Aorta (tissue), 5 donors: ENCODE results near the gene ELMO1. TPM values are rescaled to one million over a fixed set of nuclear protein-coding genes. Genes with fewer than 3 reads are reported as not detected.

Experiments used
- ATAC-seq: fragments of 200-7000 bp; cut with Tn5 transposase; one replicate; pipeline ENCODE4 v1.9.1; 2022; ENCODE audit warnings: moderate library complexity; ENCODE audit not compliant: low FRiP score
- DNase-seq, 2 donors: peaks; one replicate each; pipeline ENCODE4 v3.0.0-alpha.2; 2020
- H3K27ac ChIP-seq, 2 donors: one replicate each; pipeline ENCODE4 v1.5.1; 2013; ENCODE audit warnings: low read length in 2 of 2, mild to moderate bottlenecking in 2 of 2, moderate library complexity in 2 of 2, control low read depth in 1 of 2, inconsistent platforms in 1 of 2, low read depth in 1 of 2
- H3K27me3 ChIP-seq, 2 donors: one replicate each; pipeline ENCODE4 v1.6.1; 2013; ENCODE audit warnings: control low read depth in 1 of 2, low read length in 1 of 2, mild to moderate bottlenecking in 1 of 2, moderate library complexity in 1 of 2; ENCODE audit not compliant: insufficient read depth in 2 of 2, control insufficient read depth in 1 of 2
- H3K36me3 ChIP-seq, 2 donors: one replicate each; pipeline ENCODE4 v1.6.1; 2013; ENCODE audit warnings: control low read depth in 1 of 2, low read length in 1 of 2, mild to moderate bottlenecking in 1 of 2; ENCODE audit not compliant: insufficient read depth in 2 of 2, control insufficient read depth in 1 of 2
- H3K4me1 ChIP-seq, 2 donors: one replicate each; pipeline ENCODE4 v1.6.1; 2013; ENCODE audit warnings: low read length in 2 of 2, control low read depth in 1 of 2, mild to moderate bottlenecking in 1 of 2, moderate library complexity in 1 of 2; ENCODE audit not compliant: insufficient read depth in 2 of 2, control insufficient read depth in 1 of 2
- H3K4me3 ChIP-seq, 2 donors: one replicate each; pipeline ENCODE4 v1.5.1; 2013; ENCODE audit warnings: low read length in 2 of 2, control low read depth in 1 of 2, mild to moderate bottlenecking in 1 of 2
- H3K9me3 ChIP-seq: one replicate; pipeline ENCODE4 v1.6.1; 2013; ENCODE audit warnings: mild to moderate bottlenecking, low read length; ENCODE audit not compliant: control insufficient read depth
- WGBS, 2 donors: extraction: QIAGEN DNeasy Blood & Tissue Kit; methylation state at CpG; one replicate each; pipeline ENCODE4 v1.1.7; 2013; 5-methylcytosine and 5-hydroxymethylcytosine counted together
- intact Hi-C, 2 donors: fragments of 100-400 bp; cut with DNase I; formaldehyde crosslinking; loops; one replicate each; pipeline versions ENCODE4 v1.14.2 to v1.15.0; 2022
- polyA plus RNA-seq, 2 donors: library from polyadenylated mRNA; stranded (reverse); fragments of 200-250 nt; gene quantifications; one replicate each; pipeline ENCODE4 v1.2.3, GENCODE V29; 2013
- total RNA-seq, 2 donors: library from RNA; stranded (reverse); fragmentation: NEBNext Ultra II Directional; extraction: Animal tissue kit (Norgen Biotek cat#: 25700); gene quantifications; one replicate each; pipeline ENCODE4 v1.2.1, GENCODE V29; 2021
- donor health status: healthy with polysubstance abuse.
- donor health status: Bipolar disorder and iron deficiency.
- donor health status: DM: no; HTN: no; CAD: no.
- donor health status: DM: no; HTN: no; CAD: no.
- donor health status: DM: yes; HTN: yes; CAD: no.

Gene ELMO1
- total and polyA plus RNA-seq, 4 donors = 1.8 to 86.9 (median 24.8) TPM

- no peaks in the 10 kb centered on the region for H3K9me3 ChIP-seq
- H3K27me3 ChIP-seq = no peaks in the 10 kb centered on the region
- WGBS, 2 donors = 39 to 42% methylated on average over 5 of the region's 5 CpGs
- ATAC-seq (peak; percentile 37), DNase-seq (no peak)
- H3K36me3 ChIP-seq = no peaks in the 10 kb centered on the region
- H3K27ac ChIP-seq = no peak overlapping the region
- H3K4me1 ChIP-seq = no peaks in the 10 kb centered on the region
- H3K4me3 ChIP-seq = no peak overlapping the region
- intact Hi-C loops = no loop called here
These were observed 162.8 kb downstream of the ELMO1 start for GRCh38 chr7:37285706-37286453.

DNA sequence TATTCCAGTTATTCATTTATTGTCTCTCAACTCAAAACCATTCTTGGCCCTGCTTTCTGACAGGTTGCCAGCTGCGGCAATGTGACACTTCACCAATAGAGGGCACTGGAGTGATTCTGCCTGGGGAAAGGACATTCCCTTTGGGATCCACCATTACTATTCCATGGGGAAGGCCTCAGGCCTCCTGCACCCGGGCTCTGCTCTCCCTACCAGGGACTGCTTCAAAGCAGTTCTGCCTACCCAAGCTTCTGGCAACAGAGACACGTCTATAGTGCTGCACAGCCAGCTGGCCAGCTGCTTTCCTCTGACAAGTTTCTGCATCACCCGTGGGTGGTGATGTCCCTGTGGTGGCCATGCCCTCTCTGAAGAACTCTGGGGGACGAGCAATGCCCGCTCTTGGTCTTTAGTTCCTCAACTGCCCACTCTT lies 163.8 kb downstream of the ELMO1 start:
- Histone ChIP-seq H3K27me3 (no peaks in the 10 kb centered on the region), H3K27ac (no peak overlapping the region), H3K36me3 (no peaks in the 10 kb centered on the region), H3K9me3 (no peaks in the 10 kb centered on the region), H3K4me1 (no peaks in the 10 kb centered on the region), H3K4me3 (no peak overlapping the region)
- WGBS, 2 donors = 79% methylated on average over 6 of the region's 6 CpGs
- ATAC-seq (peak; percentile 73), DNase-seq (peak; percentile 63 to 78)
- intact Hi-C loops = no loop called here

GRCh38 chr7:37284285-37284684 lies 164.4 kb downstream of the ELMO1 start:
- ATAC-seq (peak; percentile 23), DNase-seq (no peak)
- Histone ChIP-seq H3K9me3 (no peaks in the 10 kb centered on the region), H3K27me3 (no peaks in the 10 kb centered on the region), H3K4me3 (no peak overlapping the region), H3K27ac (no peak overlapping the region), H3K36me3 (no peaks in the 10 kb centered on the region), H3K4me1 (no peaks in the 10 kb centered on the region)
- WGBS, 2 donors = 86 to 94% methylated on average over 4 of the region's 4 CpGs
- intact Hi-C loops = no loop called here

GRCh38 chr7:37283716-37284115 lies 164.9 kb downstream of the ELMO1 start:
- Histone ChIP-seq H3K4me3 (no peak overlapping the region), H3K27me3 (no peaks in the 10 kb centered on the region), H3K36me3 (no peaks in the 10 kb centered on the region), H3K4me1 (no peaks in the 10 kb centered on the region), H3K27ac (no peak overlapping the region), H3K9me3 (no peaks in the 10 kb centered on the region)
- 94 to 95% methylated on average over 4 of the region's 4 CpGs for WGBS, 2 donors
- DNase-seq (no peak), ATAC-seq (no peak)
- intact Hi-C loops = no loop called here

- H3K4me3 ChIP-seq = no peak overlapping the region
- H3K27me3 ChIP-seq = no peaks in the 10 kb centered on the region
- DNase-seq = no peak
- H3K36me3 ChIP-seq = no peaks in the 10 kb centered on the region
- ATAC-seq = no peak
- H3K27ac ChIP-seq = no peak overlapping the region
- H3K9me3 ChIP-seq = no peaks in the 10 kb centered on the region
- intact Hi-C loops = no loop called here
- no peaks in the 10 kb centered on the region for H3K4me1 ChIP-seq
- WGBS, 2 donors = 67 to 69% methylated on average over 3 of the region's 3 CpGs
These were observed 165.7 kb downstream of the ELMO1 start for GRCh38 chr7:37282927-37283326.

- Histone ChIP-seq H3K4me3 (no peak overlapping the region), H3K9me3 (no peaks in the 10 kb centered on the region), H3K36me3 (no peaks in the 10 kb centered on the region), H3K27ac (no peak overlapping the region), H3K27me3 (no peaks in the 10 kb centered on the region), H3K4me1 (no peaks in the 10 kb centered on the region)
- WGBS, 2 donors = 89 to 91% methylated on average over 4 of the region's 4 CpGs
- no peak for ATAC-seq
- DNase-seq = no peak
- intact Hi-C loops = no loop called here
These were observed 166.6 kb downstream of the ELMO1 start for GRCh38 chr7:37282093-37282444.

DNA sequence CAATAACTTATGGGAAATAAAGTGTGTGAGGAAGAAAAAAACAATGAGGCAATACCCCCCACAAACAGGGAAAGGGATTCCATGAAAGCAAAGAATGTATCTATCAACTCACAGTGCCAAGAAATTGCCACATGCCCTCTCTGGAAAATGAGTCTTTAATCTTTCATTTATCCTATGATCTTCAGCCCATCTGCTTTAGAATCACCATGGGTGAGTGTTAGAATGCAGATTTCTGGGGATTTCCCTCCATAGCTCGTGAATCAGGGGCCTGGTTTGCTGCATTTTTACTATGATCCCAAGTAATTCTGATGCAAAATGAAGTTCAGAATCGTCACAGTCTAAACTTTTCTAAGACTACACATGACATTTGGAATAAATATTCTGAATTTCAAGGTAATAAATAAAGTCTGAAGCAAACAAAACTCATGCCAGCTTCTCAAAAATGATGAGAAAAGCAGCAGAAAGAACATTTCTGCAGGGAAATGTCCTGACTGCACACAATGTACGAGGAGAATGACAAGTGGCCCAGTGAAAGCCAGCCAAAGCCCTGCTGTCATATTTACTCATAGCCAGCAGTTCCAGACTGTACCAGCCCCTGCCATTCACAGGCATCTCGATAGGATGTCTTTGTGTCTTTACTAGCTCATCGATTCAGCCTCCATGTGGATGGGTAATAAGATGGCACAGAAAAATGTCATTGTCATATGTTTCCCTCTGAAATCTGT lies 167.1 kb downstream of the ELMO1 start:
- 71 to 73% methylated on average over 5 of the region's 5 CpGs for WGBS, 2 donors
- no peak for ATAC-seq
- no peaks in the 10 kb centered on the region for H3K27me3 ChIP-seq
- intact Hi-C loops = no loop called here
- no peaks in the 10 kb centered on the region for H3K4me1 ChIP-seq
- DNase-seq = no peak
- no peak overlapping the region for H3K4me3 ChIP-seq
- no peaks in the 10 kb centered on the region for H3K9me3 ChIP-seq
- no peaks in the 10 kb centered on the region for H3K36me3 ChIP-seq
- no peak overlapping the region for H3K27ac ChIP-seq

DNA sequence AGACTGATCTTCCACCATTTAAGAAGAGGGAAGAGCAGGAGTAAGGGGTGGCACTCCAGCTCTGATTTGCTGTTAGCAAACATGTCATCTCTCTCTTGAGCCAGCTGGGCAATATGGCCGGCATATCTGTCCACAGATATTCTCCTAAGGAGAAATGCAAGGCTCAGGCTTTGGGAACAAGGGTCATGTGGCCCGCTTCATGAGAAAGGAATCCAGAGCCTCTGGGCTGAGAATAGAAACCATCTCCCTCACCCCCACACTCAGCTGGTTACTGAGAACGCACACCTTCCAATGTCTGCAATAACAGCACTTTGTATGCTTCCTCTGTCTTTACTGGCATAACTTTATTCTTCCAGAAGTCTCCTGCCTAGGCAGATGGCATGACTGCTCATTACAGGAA lies 171.2 kb downstream of the ELMO1 start:
- H3K36me3 ChIP-seq = no peaks in the 10 kb centered on the region
- intact Hi-C loops = no loop called here
- H3K4me3 ChIP-seq = no peak overlapping the region
- H3K27ac ChIP-seq = no peak overlapping the region
- H3K4me1 ChIP-seq = no peaks in the 10 kb centered on the region
- no peaks in the 10 kb centered on the region for H3K9me3 ChIP-seq
- ATAC-seq (no peak), DNase-seq (no peak)
- WGBS, 2 donors = 88 to 90% methylated on average over 3 of the region's 3 CpGs
- H3K27me3 ChIP-seq = no peaks in the 10 kb centered on the region
